A549 (cell line): Measurements from ENCODE around the gene TNN. TPM values are rescaled to one million over a fixed set of nuclear protein-coding genes. Genes with fewer than 3 reads are reported as not detected.

Experiments used
- ATAC-seq, 2 experiments: fragments of 200-7000 bp in 1 of 2; fragments of >200 bp in 1 of 2; cut with Nextera tagmentation in 1 of 2; cut with Tn5 transposase in 1 of 2; 3 replicates each; pipeline versions ENCODE4 v1.8.0 to v1.9.1; 2018 to 2020; ENCODE audit warnings: mild to moderate bottlenecking in 1 of 2, moderate library complexity in 1 of 2
- CTCF ChIA-PET: fragments of 300-600 bp; sonication (Branson Sonifier 250); formaldehyde crosslinking; extraction: SDS; loops from one replicate; lab custom pipeline; 2021; ENCODE audit warnings: antibody characterized with exemption, inconsistent platforms; lab: Yijun Ruan, JAX
- POLR2A ChIA-PET: fragments of 350-600 bp; formaldehyde crosslinking; extraction: SDS; loops from one replicate; lab custom pipeline; 2021; ENCODE audit warnings: antibody characterized with exemption, inconsistent platforms; lab: Yijun Ruan, JAX
- DNase-seq, 2 experiments: peaks; one replicate each; pipeline versions ENCODE4 v3.0.0 to v3.0.0-alpha.2; 2011 to 2016; ENCODE audit warnings: low read depth in 1 of 2, low spot score in 1 of 2
- FAIRE-seq: peaks from 2 replicates; lab custom pipeline; 2011; peaks lifted over from hg19 to GRCh38; lab: Jason Lieb, UNC
- H3K27ac ChIP-seq, 2 experiments: fragments of >200 bp; sonication (Bioruptor Twin); formaldehyde crosslinking; 3 replicates each; pipeline ENCODE4 v1.5.1; 2016 to 2017
- H3K4me1 ChIP-seq: fragments of >200 bp; sonication (Bioruptor Twin); formaldehyde crosslinking; 3 replicates; pipeline ENCODE4 v1.6.1; 2016
- H3K4me2 ChIP-seq: fragments of >200 bp; sonication (Bioruptor Twin); formaldehyde crosslinking; 3 replicates; pipeline ENCODE4 v1.6.1; 2016
- H3K4me3 ChIP-seq: fragments of >200 bp; sonication (Bioruptor Twin); formaldehyde crosslinking; 3 replicates; pipeline ENCODE4 v1.5.1; 2016
- H3K9me3 ChIP-seq: fragments of >200 bp; sonication (Bioruptor Twin); formaldehyde crosslinking; 3 replicates; pipeline ENCODE4 v1.6.1; 2016
- BCL3 ChIP-seq: fragments of >200 bp; sonication (Bioruptor Twin); formaldehyde crosslinking; IDR thresholded peaks from 3 replicates; pipeline ENCODE4 v1.6.1; 2016
- BHLHE40 ChIP-seq: IDR thresholded peaks from 2 replicates; pipeline ENCODE4 v1.6.1; 2012; ENCODE audit warnings: low read depth, low read length, inconsistent platforms
- CBX8 ChIP-seq: fragments of 200-600 bp; sonication (generic); IDR thresholded peaks from 2 replicates; pipeline ENCODE4 v1.6.1; 2016
- EHF ChIP-seq: fragments of 250-450 bp; sonication (Bioruptor Pico); IDR thresholded peaks from 2 replicates; pipeline ENCODE4 v1.5.0; 2020; ENCODE audit warnings: mild to moderate bottlenecking
- EHMT2 ChIP-seq: fragments of 200-600 bp; sonication (generic); IDR thresholded peaks from 2 replicates; pipeline ENCODE4 v1.6.1; 2016; ENCODE audit warnings: antibody characterized with exemption, low read depth, mild to moderate bottlenecking, moderate library complexity
- ELK1 ChIP-seq: fragments of 150-350 bp; IDR thresholded peaks from 2 replicates; pipeline ENCODE4 v1.6.1; 2014; ENCODE audit warnings: low read depth, mild to moderate bottlenecking, low read length
- FOSB ChIP-seq: fragments of 250-450 bp; sonication (Bioruptor Pico); IDR thresholded peaks from 2 replicates; pipeline ENCODE4 v1.5.0; 2020; ENCODE audit warnings: mild to moderate bottlenecking, moderate library complexity
- FOSL2 ChIP-seq, 2 experiments: fragments of 450-650 bp in 1 of 2; fragments of >200 bp in 1 of 2; sonication (Bioruptor Twin) in 1 of 2; formaldehyde crosslinking; IDR thresholded peaks; 2 replicates each; pipeline versions ENCODE4 v1.5.0 to v1.6.1; 2016 to 2020; ENCODE audit warnings: mild to moderate bottlenecking in 1 of 2, moderate library complexity in 1 of 2
- HDAC2 ChIP-seq: fragments of 200-600 bp; sonication (generic); IDR thresholded peaks from 2 replicates; pipeline ENCODE4 v1.6.1; 2016
- HOXA7 ChIP-seq: fragments of 250-450 bp; sonication (Bioruptor Pico); IDR thresholded peaks from 2 replicates; pipeline ENCODE4 v1.5.0; 2020; ENCODE audit warnings: mild to moderate bottlenecking, moderate library complexity
- HOXB13 ChIP-seq: fragments of 250-450 bp; sonication (Bioruptor Pico); IDR thresholded peaks from 2 replicates; pipeline ENCODE4 v1.5.0; 2020; ENCODE audit warnings: low read depth, mild to moderate bottlenecking, moderate library complexity
- HOXB5 ChIP-seq: fragments of 250-450 bp; sonication (Bioruptor Pico); IDR thresholded peaks from 2 replicates; pipeline ENCODE4 v1.5.0; 2020; ENCODE audit warnings: mild to moderate bottlenecking, moderate library complexity
- JUN ChIP-seq, 2 experiments: fragments of >200 bp; sonication (Bioruptor Twin); formaldehyde crosslinking; IDR thresholded peaks; 2 replicates in 1 of 2; 3 replicates in 1 of 2; pipeline ENCODE4 v1.6.1; 2016 to 2017
- KDM1A ChIP-seq: fragments of 200-600 bp; sonication (generic); IDR thresholded peaks from 2 replicates; pipeline ENCODE4 v1.6.1; 2016; ENCODE audit warnings: low read depth, mild to moderate bottlenecking
- KDM5A ChIP-seq: fragments of 200-600 bp; sonication (generic); IDR thresholded peaks from 2 replicates; pipeline ENCODE4 v1.6.1; 2016; ENCODE audit warnings: antibody characterized with exemption, mild to moderate bottlenecking
- MAZ ChIP-seq: fragments of 150-350 bp; IDR thresholded peaks from 2 replicates; pipeline ENCODE4 v1.6.1; 2014; ENCODE audit warnings: antibody characterized with exemption, low read depth, low read length, borderline replicate concordance
- MYC ChIP-seq: IDR thresholded peaks from 2 replicates; pipeline ENCODE4 v1.6.1; 2012; ENCODE audit warnings: mild to moderate bottlenecking, inconsistent platforms, low read length, improper control_type of control experiment, borderline replicate concordance
- PHF8 ChIP-seq: fragments of 200-600 bp; sonication (generic); IDR thresholded peaks from 2 replicates; pipeline ENCODE4 v1.6.1; 2016; ENCODE audit warnings: low read depth, mild to moderate bottlenecking, antibody characterized with exemption, moderate library complexity, borderline replicate concordance
- POLR2A ChIP-seq: IDR thresholded peaks from 2 replicates; pipeline ENCODE4 v1.6.1; 2012; ENCODE audit warnings: mild to moderate bottlenecking, low read length
- POLR2AphosphoS2 ChIP-seq: conservative IDR thresholded peaks from 2 replicates; pipeline ENCODE4 v1.6.1; 2012; ENCODE audit warnings: low read length, improper control_type of control experiment, inconsistent platforms
- RAD21 ChIP-seq, 2 experiments: fragments of >200 bp in 1 of 2; sonication (Bioruptor Twin) in 1 of 2; formaldehyde crosslinking in 1 of 2; IDR thresholded peaks in 1 of 2; conservative IDR thresholded peaks in 1 of 2; 2 replicates in 1 of 2; 3 replicates in 1 of 2; pipeline ENCODE4 v1.6.1; 2012 to 2018; ENCODE audit warnings: inconsistent platforms in 1 of 2
- RCOR1 ChIP-seq: fragments of 150-350 bp; IDR thresholded peaks from 2 replicates; pipeline ENCODE4 v1.6.1; 2014; ENCODE audit warnings: antibody characterized with exemption, low read length, low read depth
- SMC3 ChIP-seq: fragments of >200 bp; sonication (Bioruptor Twin); formaldehyde crosslinking; IDR thresholded peaks from 3 replicates; pipeline ENCODE4 v1.6.1; 2018; ENCODE audit warnings: inconsistent platforms
- ZC3H11A ChIP-seq: fragments of 450-650 bp; IDR thresholded peaks from 2 replicates; pipeline ENCODE4 v1.6.1; 2014; ENCODE audit warnings: antibody characterized with exemption, mild to moderate bottlenecking
- ZNF302 ChIP-seq: fragments of 250-450 bp; sonication (Bioruptor Pico); IDR thresholded peaks from 2 replicates; pipeline ENCODE4 v1.9.0; 2021; ENCODE audit warnings: inconsistent platforms, mild to moderate bottlenecking, moderate library complexity
- WGBS: methylation state at CpG from one replicate; pipeline ENCODE4 v1.1.6; 2017; ENCODE audit errors: missing lambda C conversion rate; 5-methylcytosine and 5-hydroxymethylcytosine counted together
- polyA plus RNA-seq, 4 experiments: library from polyadenylated mRNA; depleted of rRNA in 3 of 4; stranded (reverse); fragments of >200 nt; fragmentation: RNase III in 1 of 4; extraction: RNeasy Plus Mini Kit Qiagen cat#74134 plus additional on column Dnase treatment in 1 of 4; gene quantifications; 2 replicates in 3 of 4; 3 replicates in 1 of 4; pipeline ENCODE4 v1.2.3, GENCODE V29; 2011 to 2017
- TF ChIP-seq, protein P1 (sequence below): fragments of >200 bp; sonication (Bioruptor Twin); formaldehyde crosslinking; IDR thresholded peaks from 3 replicates; pipeline ENCODE4 v1.5.1; 2016

TNN gene
- polyA plus RNA-seq, 2 of the 4 experiments (the other 2 are of a cell fraction), result not detected

- no peak for FAIRE-seq
- ATAC-seq, result peak; percentile 92 to 98
- POLR2A ChIA-PET, result interaction anchor here (1.0 kb wide), 1 partner anchor 124 kb away, joined by 4 read pairs; the partner anchor contains the start of gene MRPS14
- 19% methylated on average over 21 of the region's 21 CpGs for WGBS
- H3K27ac ChIP-seq, result no peak overlapping the region
- H3K4me1 ChIP-seq, result 0 out of 3 replicates have a peak, but pooled peaks cover 5% of the 10 kb centered on the region
- H3K4me3 ChIP-seq, result peak overlapping the region; percentile 20; the same call in 1 of the 3 replicates
- DNase-seq, result peak; percentile 60 to 80
- peak overlapping the region; percentile 64 for H3K4me2 ChIP-seq
- TF ChIP-seq, protein P1, sequence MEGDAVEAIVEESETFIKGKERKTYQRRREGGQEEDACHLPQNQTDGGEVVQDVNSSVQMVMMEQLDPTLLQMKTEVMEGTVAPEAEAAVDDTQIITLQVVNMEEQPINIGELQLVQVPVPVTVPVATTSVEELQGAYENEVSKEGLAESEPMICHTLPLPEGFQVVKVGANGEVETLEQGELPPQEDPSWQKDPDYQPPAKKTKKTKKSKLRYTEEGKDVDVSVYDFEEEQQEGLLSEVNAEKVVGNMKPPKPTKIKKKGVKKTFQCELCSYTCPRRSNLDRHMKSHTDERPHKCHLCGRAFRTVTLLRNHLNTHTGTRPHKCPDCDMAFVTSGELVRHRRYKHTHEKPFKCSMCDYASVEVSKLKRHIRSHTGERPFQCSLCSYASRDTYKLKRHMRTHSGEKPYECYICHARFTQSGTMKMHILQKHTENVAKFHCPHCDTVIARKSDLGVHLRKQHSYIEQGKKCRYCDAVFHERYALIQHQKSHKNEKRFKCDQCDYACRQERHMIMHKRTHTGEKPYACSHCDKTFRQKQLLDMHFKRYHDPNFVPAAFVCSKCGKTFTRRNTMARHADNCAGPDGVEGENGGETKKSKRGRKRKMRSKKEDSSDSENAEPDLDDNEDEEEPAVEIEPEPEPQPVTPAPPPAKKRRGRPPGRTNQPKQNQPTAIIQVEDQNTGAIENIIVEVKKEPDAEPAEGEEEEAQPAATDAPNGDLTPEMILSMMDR, result peak; percentile 74
- TF ChIP-seq HOXA7, result no peak
- peak; percentile 32 to 42; a peak in 1 of 5 replicates for TF ChIP-seq RAD21 (conservative IDR thresholded peaks at IDR 0.05 in 1 of 2, IDR thresholded peaks at IDR 0.05 in 1 of 2)
- peak; percentile 54 for TF ChIP-seq SMC3
- no peak for TF ChIP-seq EHMT2
- no peak for TF ChIP-seq MYC
- TF ChIP-seq, all 56 proteins: peak for 3
- no peaks in the 10 kb centered on the region for H3K9me3 ChIP-seq
- CTCF ChIA-PET, result interaction anchor here (0.6 to 9.9 kb wide), 26 partner anchors 9 to 1694 kb away, joined by 3 to 89 read pairs (median 4); partner anchors contain the start of gene KIAA0040
Observed at GRCh38 chr1:175146529-175147213, 79.0 kb downstream of the TNN start.

- no peak overlapping the region for H3K27ac ChIP-seq
- POLR2A ChIA-PET, result no interaction called here
- H3K4me3 ChIP-seq, result no peak overlapping the region
- no peak overlapping the region for H3K4me2 ChIP-seq
- TF ChIP-seq BCL3 (no peak), HDAC2 (no peak), KDM5A (no peak), HOXB13 (CRISPR knock-in tag) (no peak), RCOR1 (no peak), EHF (CRISPR knock-in tag) (no peak), MAZ (no peak), JUN (IDR thresholded peaks at IDR 0.05) (no peak), CBX8 (no peak), EHMT2 (no peak), HOXB5 (CRISPR knock-in tag) (no peak), KDM1A (no peak), FOSB (no peak), HOXA7 (no peak)
- H3K4me1 ChIP-seq, result 0 out of 3 replicates have a peak, but pooled peaks cover 5% of the 10 kb centered on the region
- ATAC-seq (no peak), FAIRE-seq (no peak), DNase-seq (no peak)
- CTCF ChIA-PET, result interaction anchor here (0.9 to 9.9 kb wide), 10 partner anchors 8 to 170 kb away, joined by 3 to 89 read pairs (median 18); partner anchors contain the start of gene KIAA0040
- 56% methylated on average over 5 of the region's 5 CpGs for WGBS
- no peaks in the 10 kb centered on the region for H3K9me3 ChIP-seq
Observed at GRCh38 chr1:175147569-175147968, 79.9 kb downstream of the TNN start.

GRCh38 chr1:175148068-175148467 lies 80.4 kb downstream of the TNN start:
- ChIA-PET CTCF (interaction anchor here (1.5 to 9.9 kb wide), 8 partner anchors 8 to 171 kb away, joined by 4 to 100 read pairs (median 32); partner anchors contain the start of gene KIAA0040), POLR2A (no interaction called here)
- ATAC-seq, result no peak
- TF ChIP-seq POLR2AphosphoS2 (no peak), ELK1 (no peak), POLR2A (no peak), SMC3 (no peak), EHMT2 (no peak), BCL3 (no peak), PHF8 (no peak), CBX8 (no peak), ZC3H11A (no peak), BHLHE40 (no peak), MYC (no peak), ZNF302 (CRISPR knock-in tag) (no peak), FOSL2 (IDR thresholded peaks at IDR 0.05) (no peak), FOSL2 (CRISPR knock-in tag; IDR thresholded peaks at IDR 0.05) (no peak)
- Histone ChIP-seq H3K27ac (no peak overlapping the region), H3K4me2 (no peak overlapping the region), H3K4me1 (0 out of 3 replicates have a peak, but pooled peaks cover 5% of the 10 kb centered on the region), H3K9me3 (no peaks in the 10 kb centered on the region), H3K4me3 (no peak overlapping the region)
- no peak for FAIRE-seq
- DNase-seq, result no peak
- WGBS, result 39% methylated on average over 7 of the region's 7 CpGs
